Spinal cord (tissue), 10 donors: ENCODE data around the gene FIBP. TPM values are rescaled to one million over a fixed set of nuclear protein-coding genes. Genes with fewer than 3 reads are reported as not detected.

Experiments
- DNase-seq, 6 donors: peaks; one replicate each; pipeline versions ENCODE4 v3.0.0 to v3.0.0-alpha.2; 2013 to 2015; ENCODE audit warnings: low spot score in 6 of 6, low read depth in 4 of 6
- H3K27ac ChIP-seq: one replicate; pipeline ENCODE4 v1.5.1; 2013; ENCODE audit warnings: low read depth, low read length, control low read depth
- H3K27me3 ChIP-seq: one replicate; pipeline ENCODE4 v1.6.1; 2013; ENCODE audit warnings: low read length; ENCODE audit not compliant: control insufficient read depth, insufficient read depth
- H3K36me3 ChIP-seq: one replicate; pipeline ENCODE4 v1.6.1; 2013; ENCODE audit warnings: low read length; ENCODE audit not compliant: control insufficient read depth, insufficient read depth
- H3K4me1 ChIP-seq: one replicate; pipeline ENCODE4 v1.6.1; 2013; ENCODE audit warnings: low read length; ENCODE audit not compliant: control insufficient read depth, insufficient read depth
- H3K4me3 ChIP-seq: one replicate; pipeline ENCODE4 v1.5.1; 2013; ENCODE audit warnings: low read depth, low read length, control low read depth
- H3K9me3 ChIP-seq: one replicate; pipeline ENCODE4 v1.6.1; 2013; ENCODE audit warnings: low read length; ENCODE audit not compliant: control insufficient read depth, insufficient read depth
- WGBS: methylation state at CpG from one replicate; pipeline ENCODE4 v1.1.5; 2013; ENCODE audit warnings: missing lambda C conversion rate; ENCODE audit not compliant: insufficient coverage; 5-methylcytosine and 5-hydroxymethylcytosine counted together
- polyA plus RNA-seq, 2 donors: library from polyadenylated mRNA; unstranded; fragments of 120-200 nt; gene quantifications; one replicate each; pipeline ENCODE4 v1.2.1, GENCODE V29; 2013; ENCODE audit not compliant: insufficient read length in 2 of 2
- total RNA-seq, 2 donors: library from RNA; depleted of rRNA in 1 of 2; stranded (reverse); fragments of 120-200 nt in 1 of 2; fragments of >200 nt in 1 of 2; gene quantifications; one replicate each; pipeline versions ENCODE4 v1.2.3 to v1.2.4, GENCODE V29; 2013 to 2014
- donor health status: healthy.

The FIBP gene
- total and polyA plus RNA-seq, 4 donors, result 79.4 to 158 (median 141) TPM

- 2% methylated on average over 16 of the region's 16 CpGs for WGBS
- H3K27me3 ChIP-seq, result no peaks in the 10 kb centered on the region
- H3K36me3 ChIP-seq, result peaks cover 59% of the 10 kb centered on the region
- DNase-seq, result peak in 1 of 6 donors; percentile 25
- H3K4me3 ChIP-seq, result peak overlapping the region; percentile 96
- H3K9me3 ChIP-seq, result no peaks in the 10 kb centered on the region
- peak overlapping the region; percentile 100 for H3K27ac ChIP-seq
- peaks cover 56% of the 10 kb centered on the region for H3K4me1 ChIP-seq
Observed at GRCh38 chr11:65859812-65860277, 28.4 kb downstream of the FIBP start.

GRCh38 chr11:65859095-65859811 lies 29.0 kb downstream of the FIBP start:
- H3K36me3 ChIP-seq, result peaks cover 59% of the 10 kb centered on the region
- H3K4me3 ChIP-seq, result peak overlapping the region; percentile 96
- no peaks in the 10 kb centered on the region for H3K27me3 ChIP-seq
- peaks cover 56% of the 10 kb centered on the region for H3K4me1 ChIP-seq
- peak overlapping the region; percentile 100 for H3K27ac ChIP-seq
- no peaks in the 10 kb centered on the region for H3K9me3 ChIP-seq
- peak; percentile 80 to 99 (median 94) for DNase-seq
- 0% methylated on average over 46 of the region's 46 CpGs for WGBS

GRCh38 chr11:65858681-65859087 lies 29.6 kb downstream of the FIBP start:
- Histone ChIP-seq H3K4me1 (peaks cover 56% of the 10 kb centered on the region), H3K4me3 (peak overlapping the region; percentile 96), H3K27me3 (no peaks in the 10 kb centered on the region), H3K36me3 (peaks cover 59% of the 10 kb centered on the region), H3K27ac (peak overlapping the region; percentile 100), H3K9me3 (no peaks in the 10 kb centered on the region)
- 0% methylated on average over 8 of the region's 10 CpGs for WGBS
- DNase-seq, result no peak

- Histone ChIP-seq H3K4me3 (peak within 1 kb of the TSS; percentile 96), H3K36me3 (peaks cover 59% of the 10 kb centered on the region), H3K4me1 (peaks cover 56% of the 10 kb centered on the region), H3K27ac (peak within 1 kb of the TSS; percentile 100), H3K27me3 (no peaks in the 10 kb centered on the region), H3K9me3 (no peaks in the 10 kb centered on the region)
- under 1% methylated on average over 90 of the region's 92 CpGs for WGBS
- peak; percentile 87 to 99 (median 96) for DNase-seq
Observed at GRCh38 chr11:65857853-65858680, 30.2 kb downstream of the FIBP start, which contains the start of gene CFL1. CFL1 (minus strand) TSS chr11:65858180; CDS start chr11:65858099, 81 bp downstream.

- 0% methylated on average over 49 of the region's 49 CpGs for WGBS
Observed at GRCh38 chr11:65857500-65857852, 30.8 kb downstream of the FIBP start.

GRCh38 chr11:65856689-65857499 lies 31.4 kb downstream of the FIBP start:
- H3K36me3 ChIP-seq, result peaks cover 59% of the 10 kb centered on the region
- no peaks in the 10 kb centered on the region for H3K9me3 ChIP-seq
- DNase-seq, result peak in 4 of 6 donors; percentile 35 to 86 (median 60)
- peak overlapping the region; percentile 96 for H3K4me3 ChIP-seq
- H3K27me3 ChIP-seq, result no peaks in the 10 kb centered on the region
- 1% methylated on average over 56 of the region's 57 CpGs for WGBS
- H3K4me1 ChIP-seq, result peaks cover 46% of the 10 kb centered on the region
- peak overlapping the region; percentile 88 for H3K27ac ChIP-seq

More at GRCh38 chr11:65857500-65857852, 30.8 kb downstream of the FIBP start:
- Histone ChIP-seq H3K4me1 (peaks cover 51% of the 10 kb centered on the region), H3K27ac (peak overlapping the region; percentile 88), H3K36me3 (peaks cover 59% of the 10 kb centered on the region), H3K9me3 (no peaks in the 10 kb centered on the region), H3K27me3 (no peaks in the 10 kb centered on the region), H3K4me3 (peak overlapping the region; percentile 96)
- no peak for DNase-seq

GRCh38 chr11:65855927-65856363 lies 32.3 kb downstream of the FIBP start:
- DNase-seq, result peak in 1 of 6 donors; percentile 3

GRCh38 chr11:65854852-65855837 lies 33.1 kb downstream of the FIBP start:
- H3K4me3 ChIP-seq, result no peak overlapping the region
- no peak overlapping the region for H3K27ac ChIP-seq
- 70% methylated on average over 12 of the region's 15 CpGs for WGBS
- H3K27me3 ChIP-seq, result no peaks in the 10 kb centered on the region
- no peaks in the 10 kb centered on the region for H3K9me3 ChIP-seq
- H3K36me3 ChIP-seq, result peaks cover 68% of the 10 kb centered on the region
- peaks cover 32% of the 10 kb centered on the region for H3K4me1 ChIP-seq
- peak in 1 of 6 donors; percentile 15 for DNase-seq

More at GRCh38 chr11:65855927-65856363, 32.3 kb downstream of the FIBP start:
- Histone ChIP-seq H3K4me3 (peak overlapping the region; percentile 96), H3K36me3 (peaks cover 63% of the 10 kb centered on the region), H3K9me3 (no peaks in the 10 kb centered on the region), H3K27ac (no peak overlapping the region), H3K4me1 (peaks cover 36% of the 10 kb centered on the region), H3K27me3 (no peaks in the 10 kb centered on the region)
- 92% methylated on average over 15 of the region's 15 CpGs for WGBS
